OCI-LY7 (cell line): ENCODE results near the gene UVSSA. TPM values are rescaled to one million over a fixed set of nuclear protein-coding genes. Genes with fewer than 3 reads are reported as not detected.

Source experiments
- BruUV-seq: library from RNA; stranded (reverse); fragments of 400-500 nt; replicated peaks from 2 replicates; lab custom pipeline; 2021; lab: Mats Ljungman, UMichigan
- CTCF ChIA-PET: fragments of 300-600 bp; sonication (Branson Sonifier 250); formaldehyde crosslinking; loops from one replicate; lab custom pipeline; 2022; ENCODE audit warnings: antibody characterized with exemption; ENCODE audit not compliant: unreplicated experiment; lab: Charles Lee
- POLR2A ChIA-PET: fragments of 300-600 bp; sonication (Branson Sonifier 250); formaldehyde crosslinking; loops from one replicate; lab custom pipeline; 2022; ENCODE audit warnings: antibody characterized with exemption; lab: Charles Lee
- DNase-seq: peaks from one replicate; pipeline ENCODE4 v3.0.0-alpha.2; 2015; ENCODE audit warnings: low spot score
- H2AFZ ChIP-seq: fragments of 200-600 bp; sonication (generic), shearing (Covaris generic); 2 replicates; pipeline ENCODE4 v1.6.1; 2014; ENCODE audit warnings: mild to moderate bottlenecking, antibody characterized with exemption, low read length, moderate library complexity
- H3K27ac ChIP-seq: fragments of 200-600 bp; sonication (generic); 2 replicates; pipeline ENCODE4 v1.5.1; 2014; ENCODE audit warnings: mixed run types, low read depth, mild to moderate bottlenecking, moderate library complexity, low read length, inconsistent platforms; ENCODE audit not compliant: poor library complexity, severe bottlenecking
- H3K36me3 ChIP-seq: fragments of 200-600 bp; sonication (generic); 2 replicates; pipeline ENCODE4 v1.6.1; 2014; ENCODE audit warnings: mild to moderate bottlenecking, antibody characterized with exemption, low read length, moderate library complexity, mixed read lengths; ENCODE audit not compliant: insufficient read depth
- H3K4me1 ChIP-seq: fragments of 200-600 bp; sonication (generic); 2 replicates; pipeline ENCODE4 v1.5.1; 2014; ENCODE audit warnings: mild to moderate bottlenecking, low read length; ENCODE audit not compliant: insufficient read depth, poor library complexity, severe bottlenecking
- H3K4me2 ChIP-seq: fragments of 200-600 bp; sonication (generic); 2 replicates; pipeline ENCODE4 v1.6.1; 2014; ENCODE audit warnings: mild to moderate bottlenecking, low read length
- H3K4me3 ChIP-seq: fragments of 200-600 bp; sonication (generic); 2 replicates; pipeline ENCODE4 v1.5.1; 2014; ENCODE audit warnings: mild to moderate bottlenecking, low read depth, low read length; ENCODE audit not compliant: poor library complexity, severe bottlenecking
- H3K79me2 ChIP-seq: fragments of 200-600 bp; sonication (generic); 2 replicates; pipeline ENCODE4 v1.6.1; 2016; ENCODE audit warnings: low read depth, mild to moderate bottlenecking, low read length, moderate library complexity, mixed read lengths; ENCODE audit not compliant: insufficient read depth
- H3K9me2 ChIP-seq: fragments of 200-600 bp; sonication (generic); 2 replicates; pipeline ENCODE4 v1.6.1; 2016; ENCODE audit warnings: mild to moderate bottlenecking, low read length, mixed read lengths; ENCODE audit not compliant: insufficient read depth
- H3K9me3 ChIP-seq: fragments of 200-600 bp; sonication (generic); 2 replicates; pipeline ENCODE4 v1.6.1; 2014; ENCODE audit warnings: mild to moderate bottlenecking, mixed run types, low read length, mixed read lengths
- H4K20me1 ChIP-seq: fragments of 200-600 bp; sonication (generic); 2 replicates; pipeline ENCODE4 v1.6.1; 2014; ENCODE audit warnings: mild to moderate bottlenecking, antibody characterized with exemption, low read length, moderate library complexity, mixed read lengths; ENCODE audit not compliant: insufficient read depth
- CTCF ChIP-seq: fragments of 200-600 bp; sonication (generic); conservative IDR thresholded peaks from 2 replicates; pipeline ENCODE4 v1.5.1; 2014; ENCODE audit warnings: mild to moderate bottlenecking, antibody characterized with exemption, low read length, moderate library complexity, mixed read lengths
- EZH2phosphoT487 ChIP-seq: fragments of 200-600 bp; sonication (generic); IDR thresholded peaks from 2 replicates; pipeline ENCODE4 v1.6.1; 2018; ENCODE audit warnings: low read depth, borderline replicate concordance, mild to moderate bottlenecking, mixed run types, antibody characterized with exemption, low read length, moderate library complexity, mixed read lengths
- intact Hi-C: fragments of 100-400 bp; cut with micrococcal nuclease; formaldehyde crosslinking; loops from one replicate; pipeline ENCODE4 v1.10.0; 2022; ENCODE audit not compliant: unreplicated experiment
- total RNA-seq, 2 experiments: library from RNA; depleted of rRNA in 1 of 2; stranded (reverse); fragments of >200 nt in 1 of 2; shearing (Covaris generic) in 1 of 2; gene quantifications; 2 replicates each; pipeline ENCODE4 v1.2.3, GENCODE V29; 2014 to 2022

The UVSSA gene
- total RNA-seq, 2 experiments from 2014 or later: 13.2 to 43.2 TPM

GRCh38 chr4:1378559-1379231, 31.7 kb downstream of the UVSSA start:
- no peak overlapping the region for H3K4me2 ChIP-seq
- H4K20me1 ChIP-seq: no peaks in the 10 kb centered on the region
- no peak overlapping the region for H3K27ac ChIP-seq
- no peaks in the 10 kb centered on the region for H3K36me3 ChIP-seq
- intact Hi-C loops: no loop called here
- H3K9me2 ChIP-seq: no peaks in the 10 kb centered on the region
- no peaks in the 10 kb centered on the region for H3K9me3 ChIP-seq
- H2AFZ ChIP-seq: no peak overlapping the region
- no peaks in the 10 kb centered on the region for H3K4me1 ChIP-seq
- no peak for TF ChIP-seq EZH2phosphoT487
- no peak for TF ChIP-seq CTCF
- ChIA-PET POLR2A (no interaction called here), CTCF (no interaction called here)
- no TSS peak for BruUV-seq
- H3K4me3 ChIP-seq: no peak overlapping the region
- DNase-seq: no peak
- no peaks in the 10 kb centered on the region for H3K79me2 ChIP-seq

- no peak for TF ChIP-seq CTCF
- TF ChIP-seq EZH2phosphoT487: no peak
- no peaks in the 10 kb centered on the region for H3K4me1 ChIP-seq
- no peak overlapping the region for H3K27ac ChIP-seq
- no peak overlapping the region for H3K4me3 ChIP-seq
- CTCF ChIA-PET: no interaction called here
- H3K79me2 ChIP-seq: no peaks in the 10 kb centered on the region
- no peaks in the 10 kb centered on the region for H4K20me1 ChIP-seq
- no peak overlapping the region for H2AFZ ChIP-seq
- BruUV-seq: no TSS peak
- no peaks in the 10 kb centered on the region for H3K9me3 ChIP-seq
- H3K4me2 ChIP-seq: no peak overlapping the region
- H3K36me3 ChIP-seq: no peaks in the 10 kb centered on the region
- H3K9me2 ChIP-seq: no peaks in the 10 kb centered on the region
- POLR2A ChIA-PET: no interaction called here
- intact Hi-C loops: no loop called here
- DNase-seq: no peak
These were observed 32.4 kb downstream of the UVSSA start for GRCh38 chr4:1379351-1379781.

- no TSS peak for BruUV-seq
- TF ChIP-seq CTCF: no peak
- TF ChIP-seq EZH2phosphoT487: no peak
- no peaks in the 10 kb centered on the region for H3K79me2 ChIP-seq
- H3K27ac ChIP-seq: no peak overlapping the region
- no peak overlapping the region for H3K4me2 ChIP-seq
- intact Hi-C loops: no loop called here
- no peaks in the 10 kb centered on the region for H3K9me2 ChIP-seq
- no peaks in the 10 kb centered on the region for H3K9me3 ChIP-seq
- POLR2A ChIA-PET: no interaction called here
- H4K20me1 ChIP-seq: no peaks in the 10 kb centered on the region
- no peak overlapping the region for H3K4me3 ChIP-seq
- CTCF ChIA-PET: no interaction called here
- DNase-seq: no peak
- H3K36me3 ChIP-seq: no peaks in the 10 kb centered on the region
- H3K4me1 ChIP-seq: no peaks in the 10 kb centered on the region
- no peak overlapping the region for H2AFZ ChIP-seq
These were observed 32.9 kb downstream of the UVSSA start for GRCh38 chr4:1379801-1380331.
